Measurements from ENCODE around the gene EPB41L4B.

Gene EPB41L4B

GRCh38 chr9:109166771-109167601 lies 153.9 kb downstream of the EPB41L4B start, which contains the start of gene FRRS1L:
Gene FRRS1L, minus strand, starts transcription at chr9:109167249. Its CDS starts 111 bp downstream, at chr9:109167138.
- H3K4me3 ChIP-seq (ENCODE audit: low read depth, low read length), result peak within 1 kb of the TSS; percentile 30
- TF ChIP-seq CTCF (IDR thresholded peaks at IDR 0.05; ENCODE audit: low read depth, low read length, missing control alignments), result no peak
- in situ Hi-C loops (cut with HindIII; ENCODE audit: low sequenced_read_pairs), result loop anchor here (5.0 kb wide), 1 partner anchor 40 kb away; no protein-coding TSS in a partner anchor
- no peak for DNase-seq (ENCODE audit: low read depth)

- in situ Hi-C loops (cut with HindIII; ENCODE audit: low sequenced_read_pairs), result loop anchor here (5.0 kb wide), 1 partner anchor 39 kb away; no protein-coding TSS in a partner anchor
- TF ChIP-seq CTCF (IDR thresholded peaks at IDR 0.05; ENCODE audit: low read depth, low read length, missing control alignments), result no peak
- DNase-seq (ENCODE audit: low read depth), result no peak
- peak overlapping the region; percentile 30 for H3K4me3 ChIP-seq (ENCODE audit: low read depth, low read length)
These were observed 154.6 kb downstream of the EPB41L4B start for GRCh38 chr9:109166171-109166770.

- no peak overlapping the region for H3K4me3 ChIP-seq (ENCODE audit: low read depth, low read length)
- no peak for DNase-seq (ENCODE audit: low read depth)
- TF ChIP-seq CTCF (IDR thresholded peaks at IDR 0.05; ENCODE audit: low read depth, low read length, missing control alignments), result no peak
- in situ Hi-C loops (cut with HindIII; ENCODE audit: low sequenced_read_pairs), result no loop called here
These were observed 156.8 kb downstream of the EPB41L4B start for GRCh38 chr9:109164042-109164441.

GRCh38 chr9:109163194-109163593 lies 157.7 kb downstream of the EPB41L4B start:
- no peak for DNase-seq (ENCODE audit: low read depth)
- no peak for TF ChIP-seq CTCF (IDR thresholded peaks at IDR 0.05; ENCODE audit: low read depth, low read length, missing control alignments)
- in situ Hi-C loops (cut with HindIII; ENCODE audit: low sequenced_read_pairs), result no loop called here
- H3K4me3 ChIP-seq (ENCODE audit: low read depth, low read length), result no peak overlapping the region

GRCh38 chr9:109162677-109163076 lies 158.2 kb downstream of the EPB41L4B start:
- in situ Hi-C loops (cut with HindIII; ENCODE audit: low sequenced_read_pairs), result no loop called here
- H3K4me3 ChIP-seq (ENCODE audit: low read depth, low read length), result no peak overlapping the region
- no peak for DNase-seq (ENCODE audit: low read depth)
- TF ChIP-seq CTCF (IDR thresholded peaks at IDR 0.05; ENCODE audit: low read depth, low read length, missing control alignments), result no peak

- no peak overlapping the region for H3K4me3 ChIP-seq (ENCODE audit: low read depth, low read length)
- no peak for TF ChIP-seq CTCF (IDR thresholded peaks at IDR 0.05; ENCODE audit: low read depth, low read length, missing control alignments)
- DNase-seq (ENCODE audit: low read depth), result no peak
- in situ Hi-C loops (cut with HindIII; ENCODE audit: low sequenced_read_pairs), result no loop called here
These were observed 159.4 kb downstream of the EPB41L4B start for GRCh38 chr9:109161471-109161870.

Measured in astrocyte of the cerebellum (primary cell).